NCI-H146 treated with DMSO at 0.1 percent for 48 hours (cell line): ENCODE measurements around the gene FLRT2.

Source experiments
- DNase-seq: peaks from one replicate; lab custom pipeline; 2025; ENCODE audit not compliant: unreplicated experiment; lab: John Stamatoyannopoulos, UW

Gene FLRT2

GRCh38 chr14:85625925-85626585 lies 96.1 kb downstream of the FLRT2 start:
- no peak for DNase-seq

- DNase-seq: no peak
Measured at GRCh38 chr14:85634205-85634604, 104.3 kb downstream of the FLRT2 start.

GRCh38 chr14:85644211-85644610 lies 114.3 kb downstream of the FLRT2 start:
- no peak for DNase-seq

- no peak for DNase-seq
Measured at GRCh38 chr14:85653029-85653428, 123.1 kb downstream of the FLRT2 start.

- DNase-seq: no peak
Measured at GRCh38 chr14:85660243-85660922, 130.4 kb downstream of the FLRT2 start.

GRCh38 chr14:85662096-85662495 lies 132.2 kb downstream of the FLRT2 start:
- no peak for DNase-seq

- DNase-seq: no peak
Measured at GRCh38 chr14:85663256-85663655, 133.3 kb downstream of the FLRT2 start.

- DNase-seq: no peak
Measured at GRCh38 chr14:85663667-85664066, 133.7 kb downstream of the FLRT2 start.

- no peak for DNase-seq
Measured at GRCh38 chr14:85675957-85676356, 146.0 kb downstream of the FLRT2 start.

- no peak for DNase-seq
Measured at GRCh38 chr14:85686908-85687307, 157.0 kb downstream of the FLRT2 start.

GRCh38 chr14:85687456-85687855 lies 157.5 kb downstream of the FLRT2 start:
- no peak for DNase-seq

- DNase-seq: no peak
Measured at GRCh38 chr14:85688006-85688405, 158.1 kb downstream of the FLRT2 start.

- peak; percentile 3 for DNase-seq
Measured at GRCh38 chr14:85695300-85695699, 165.4 kb downstream of the FLRT2 start.

- DNase-seq: no peak
Measured at GRCh38 chr14:85701116-85701515, 171.2 kb downstream of the FLRT2 start.

- DNase-seq: no peak
Measured at GRCh38 chr14:85701763-85702162, 171.8 kb downstream of the FLRT2 start.

GRCh38 chr14:85702191-85702590 lies 172.2 kb downstream of the FLRT2 start:
- no peak for DNase-seq

GRCh38 chr14:85702997-85703396 lies 173.1 kb downstream of the FLRT2 start:
- DNase-seq: no peak
